SHP77 (cell line): ENCODE data around the gene MSLN.

ENCODE experiments used
- DNase-seq, 2 experiments: peaks; one replicate each; lab custom pipeline; 2025; lab: John Stamatoyannopoulos, UW

The MSLN gene

DNA sequence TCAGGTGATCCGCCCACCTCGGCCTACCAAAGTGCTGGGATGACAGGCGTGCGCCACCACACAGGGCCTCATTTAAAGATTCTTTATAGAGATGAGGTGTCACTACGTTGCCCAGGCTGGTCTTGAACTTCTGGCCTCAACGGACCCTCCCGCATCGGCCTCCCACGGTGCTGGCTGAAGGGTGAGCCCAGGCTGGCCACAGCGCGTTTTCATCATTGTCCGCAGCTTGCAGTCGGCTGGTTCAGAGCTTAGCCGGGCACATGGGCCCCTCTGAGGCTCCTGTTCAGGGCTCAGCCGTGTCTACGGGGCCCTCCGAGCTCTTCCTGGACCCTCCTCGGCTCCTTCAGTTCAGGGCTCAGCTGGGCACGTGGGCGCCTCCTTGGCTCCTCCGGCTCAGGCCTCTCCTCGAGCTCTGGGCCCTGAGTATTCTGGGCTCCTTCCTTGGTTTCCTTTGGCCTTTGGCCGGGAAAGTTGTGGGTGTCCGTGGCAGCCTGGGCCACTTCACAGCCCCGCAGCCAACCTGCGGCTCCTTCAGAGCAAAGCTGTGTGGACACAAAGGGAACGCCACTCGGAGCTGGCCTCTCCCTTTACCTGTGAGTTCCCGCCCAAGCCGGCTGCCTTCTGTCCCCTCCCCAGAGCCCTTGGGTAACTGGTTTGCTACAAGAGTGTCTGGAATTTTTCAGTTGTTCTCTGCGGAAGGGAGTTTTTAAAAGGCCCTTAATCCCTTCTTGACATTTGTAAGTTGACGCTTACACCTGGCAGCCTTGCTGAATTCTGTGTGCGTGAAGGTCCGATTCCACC lies 1.2 kb upstream of the MSLN start:
- DNase-seq = no peak

DNA sequence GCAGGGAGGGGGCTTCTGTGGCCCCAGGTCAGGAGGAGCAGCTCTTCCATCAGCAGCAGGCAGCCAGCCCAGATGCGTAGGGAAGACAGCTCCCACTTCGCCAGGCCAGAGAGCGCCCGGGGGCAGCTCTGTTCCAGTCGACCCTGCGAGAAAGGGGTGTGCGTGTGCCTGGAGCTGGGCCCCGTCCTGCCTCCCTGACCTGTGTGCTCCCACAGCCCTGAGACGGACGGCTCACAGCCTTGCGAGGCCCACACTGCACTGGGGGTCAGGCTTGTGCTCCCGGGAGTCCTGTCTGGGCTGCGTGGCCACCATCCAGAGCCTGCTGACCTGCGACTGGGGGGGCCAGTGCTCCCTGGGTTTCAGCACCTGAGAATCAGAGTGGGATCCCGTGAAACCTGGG lies 469 bp upstream of the MSLN start:
- DNase-seq = no peak

DNA sequence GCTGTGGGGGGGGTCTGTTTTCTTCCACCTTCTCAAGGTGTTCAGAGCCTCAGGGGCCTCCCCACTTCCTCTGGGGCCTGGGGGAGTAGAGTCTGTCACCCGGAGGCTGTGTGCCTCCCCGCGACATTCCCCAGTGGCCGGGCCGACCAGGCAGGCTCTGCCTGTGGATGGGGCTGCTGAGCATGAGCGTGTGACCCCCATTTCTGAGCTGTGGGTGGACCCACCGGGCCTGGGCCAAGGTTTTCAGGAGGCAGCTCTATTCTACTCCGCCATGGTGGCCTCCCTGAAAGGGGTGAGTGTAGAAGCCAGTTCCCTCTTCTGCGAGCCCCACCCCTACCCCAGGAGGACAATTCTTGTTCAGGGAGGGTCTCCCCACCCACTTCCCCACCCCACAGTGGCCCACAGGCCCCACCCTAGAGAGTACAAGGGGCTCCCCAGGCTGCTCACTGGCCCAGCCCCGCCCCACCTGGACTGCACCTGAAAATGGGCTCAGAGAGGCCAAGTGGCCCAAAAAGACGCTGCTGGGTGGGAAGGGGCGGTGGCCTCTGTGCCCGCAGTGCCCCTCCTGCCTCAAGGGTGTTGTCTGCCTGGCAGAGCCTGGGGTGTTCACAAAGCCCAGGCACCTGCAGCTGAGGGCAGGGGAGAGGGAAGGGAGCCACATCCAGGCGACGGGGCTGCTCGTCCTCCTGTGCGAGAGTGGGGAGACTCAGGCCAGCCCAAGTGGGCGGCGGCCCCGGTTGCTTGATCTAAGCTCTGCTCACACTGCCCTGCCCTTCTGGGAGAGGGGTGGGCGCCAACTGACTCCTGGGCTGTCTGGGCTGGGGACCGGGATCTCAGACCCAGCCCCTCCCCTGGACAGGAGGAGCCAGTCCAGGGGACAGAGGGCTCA lies 1.3 kb downstream of the MSLN start:
- no peak for DNase-seq

DNA sequence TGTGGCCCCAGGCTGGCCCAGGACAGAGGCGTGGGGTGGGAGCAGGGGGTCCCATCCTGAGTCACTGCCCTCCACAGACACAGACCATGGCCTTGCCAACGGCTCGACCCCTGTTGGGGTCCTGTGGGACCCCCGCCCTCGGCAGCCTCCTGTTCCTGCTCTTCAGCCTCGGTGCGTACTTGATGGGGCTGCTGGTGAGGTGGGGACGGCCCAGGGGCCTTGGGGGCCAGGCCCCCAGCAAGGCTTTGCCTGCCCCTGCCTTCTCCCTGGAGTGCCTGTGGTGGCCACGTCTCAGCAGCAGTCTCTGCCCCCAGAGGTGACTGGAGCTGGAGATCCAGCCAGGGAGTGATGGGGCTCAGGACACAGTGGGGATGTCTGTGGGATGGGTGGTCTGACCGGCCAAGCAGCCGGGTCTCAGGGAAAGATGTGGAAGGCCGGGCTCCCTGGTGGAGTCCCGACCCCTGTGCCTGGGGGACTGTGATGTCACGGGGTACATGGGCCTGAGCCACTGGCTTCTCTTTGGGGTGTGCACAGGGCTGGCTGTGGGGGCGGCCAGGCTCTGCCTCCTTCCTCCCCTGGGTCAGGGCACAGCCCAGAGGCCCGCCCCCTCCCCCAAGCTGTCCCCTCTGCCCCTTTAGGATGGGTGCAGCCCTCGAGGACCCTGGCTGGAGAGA lies 2.2 kb downstream of the MSLN start:
- DNase-seq = no peak

DNA sequence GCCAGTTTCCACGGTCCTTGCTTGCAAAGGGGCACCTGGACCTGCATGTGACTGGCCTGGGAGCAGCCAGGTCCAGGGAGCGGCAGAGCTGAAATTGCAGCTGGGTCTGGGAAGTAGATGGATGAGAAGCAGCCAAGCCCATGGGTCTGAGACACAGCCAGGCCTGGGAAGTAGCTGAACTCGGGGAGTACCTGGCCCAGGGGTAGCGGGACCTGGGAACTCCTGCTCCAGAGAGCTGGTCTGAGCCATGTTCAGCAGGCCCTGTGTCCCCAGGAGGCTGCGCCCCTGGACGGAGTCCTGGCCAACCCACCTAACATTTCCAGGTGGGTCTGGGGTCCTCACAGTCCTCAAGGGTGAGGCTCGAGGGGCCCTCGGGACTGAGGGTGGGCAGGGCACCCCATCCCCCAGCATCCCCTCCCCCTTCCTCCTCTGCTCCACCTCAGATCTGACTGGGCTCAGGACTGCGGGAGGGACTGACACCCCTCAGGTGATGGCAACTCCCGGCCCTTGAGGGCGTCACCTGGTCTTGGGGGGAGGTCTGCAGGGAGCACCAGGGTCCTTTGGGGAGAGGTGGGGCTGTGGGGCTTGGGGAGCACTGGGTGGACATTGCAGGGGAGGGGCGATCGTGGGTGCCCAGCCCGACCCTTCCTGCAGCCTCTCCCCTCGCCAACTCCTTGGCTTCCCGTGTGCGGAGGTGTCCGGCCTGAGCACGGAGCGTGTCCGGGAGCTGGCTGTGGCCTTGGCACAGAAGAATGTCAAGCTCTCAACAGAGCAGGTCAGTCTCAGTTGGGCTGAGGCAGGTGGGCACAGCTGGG lies 3.0 kb downstream of the MSLN start:
- DNase-seq = no peak

DNA sequence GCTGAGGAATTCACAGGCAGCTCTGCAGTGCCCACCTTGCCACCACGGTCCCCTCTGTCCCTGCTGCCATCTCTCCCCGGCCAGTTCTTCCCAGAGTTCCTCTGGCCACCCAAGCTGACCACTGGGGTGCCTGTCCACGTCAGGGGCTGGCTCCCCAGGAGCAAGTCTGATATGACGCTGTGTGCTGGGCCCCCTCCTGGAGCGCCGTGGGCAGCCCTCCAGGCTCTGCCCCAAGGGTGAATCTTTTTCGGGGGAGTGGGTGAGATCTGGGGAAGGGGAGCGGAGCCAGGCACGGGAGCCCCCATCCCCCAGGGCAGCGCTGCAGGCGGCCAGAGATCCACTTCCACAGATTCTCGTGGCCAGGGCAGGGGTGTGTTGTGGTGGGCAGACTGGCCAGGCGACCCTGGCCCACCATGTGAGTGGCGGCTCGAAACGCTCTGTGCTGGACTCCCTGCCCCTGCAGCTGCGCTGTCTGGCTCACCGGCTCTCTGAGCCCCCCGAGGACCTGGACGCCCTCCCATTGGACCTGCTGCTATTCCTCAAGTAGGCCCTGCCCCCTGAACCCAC lies 3.7 kb downstream of the MSLN start:
- no peak for DNase-seq

DNA sequence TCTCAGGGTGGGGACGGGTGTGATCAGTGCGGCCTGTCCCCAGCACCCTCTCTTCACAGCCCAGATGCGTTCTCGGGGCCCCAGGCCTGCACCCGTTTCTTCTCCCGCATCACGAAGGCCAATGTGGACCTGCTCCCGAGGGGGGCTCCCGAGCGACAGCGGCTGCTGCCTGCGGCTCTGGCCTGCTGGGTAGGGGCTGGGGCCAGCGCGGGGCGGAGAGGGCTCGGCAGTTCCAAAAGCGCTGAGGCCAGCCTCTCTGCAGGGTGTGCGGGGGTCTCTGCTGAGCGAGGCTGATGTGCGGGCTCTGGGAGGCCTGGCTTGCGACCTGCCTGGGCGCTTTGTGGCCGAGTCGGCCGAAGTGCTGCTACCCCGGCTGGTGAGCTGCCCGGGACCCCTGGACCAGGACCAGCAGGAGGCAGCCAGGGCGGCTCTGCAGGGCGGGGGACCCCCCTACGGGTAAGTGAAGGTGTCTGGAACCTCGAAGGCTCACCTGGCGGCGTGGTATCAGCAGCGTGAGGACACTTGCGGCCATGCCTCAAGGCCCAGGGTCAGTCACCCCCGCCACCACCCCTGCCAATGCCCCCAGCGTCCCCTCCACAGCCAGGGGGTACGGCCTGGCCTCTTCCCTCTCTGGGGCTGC lies 4.4 kb downstream of the MSLN start:
- no peak for DNase-seq

DNA sequence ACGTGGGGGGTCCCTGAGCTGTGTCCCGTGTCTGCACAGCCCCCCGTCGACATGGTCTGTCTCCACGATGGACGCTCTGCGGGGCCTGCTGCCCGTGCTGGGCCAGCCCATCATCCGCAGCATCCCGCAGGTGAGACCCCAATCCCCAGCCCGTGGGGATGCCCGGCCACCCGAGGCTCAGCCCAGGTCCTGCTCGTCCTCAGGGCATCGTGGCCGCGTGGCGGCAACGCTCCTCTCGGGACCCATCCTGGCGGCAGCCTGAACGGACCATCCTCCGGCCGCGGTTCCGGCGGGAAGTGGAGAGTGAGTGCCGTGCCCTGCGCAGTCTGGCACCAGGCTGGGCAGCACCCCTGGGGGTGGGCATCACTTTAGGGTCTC lies 4.9 kb downstream of the MSLN start:
- DNase-seq = no peak

DNA sequence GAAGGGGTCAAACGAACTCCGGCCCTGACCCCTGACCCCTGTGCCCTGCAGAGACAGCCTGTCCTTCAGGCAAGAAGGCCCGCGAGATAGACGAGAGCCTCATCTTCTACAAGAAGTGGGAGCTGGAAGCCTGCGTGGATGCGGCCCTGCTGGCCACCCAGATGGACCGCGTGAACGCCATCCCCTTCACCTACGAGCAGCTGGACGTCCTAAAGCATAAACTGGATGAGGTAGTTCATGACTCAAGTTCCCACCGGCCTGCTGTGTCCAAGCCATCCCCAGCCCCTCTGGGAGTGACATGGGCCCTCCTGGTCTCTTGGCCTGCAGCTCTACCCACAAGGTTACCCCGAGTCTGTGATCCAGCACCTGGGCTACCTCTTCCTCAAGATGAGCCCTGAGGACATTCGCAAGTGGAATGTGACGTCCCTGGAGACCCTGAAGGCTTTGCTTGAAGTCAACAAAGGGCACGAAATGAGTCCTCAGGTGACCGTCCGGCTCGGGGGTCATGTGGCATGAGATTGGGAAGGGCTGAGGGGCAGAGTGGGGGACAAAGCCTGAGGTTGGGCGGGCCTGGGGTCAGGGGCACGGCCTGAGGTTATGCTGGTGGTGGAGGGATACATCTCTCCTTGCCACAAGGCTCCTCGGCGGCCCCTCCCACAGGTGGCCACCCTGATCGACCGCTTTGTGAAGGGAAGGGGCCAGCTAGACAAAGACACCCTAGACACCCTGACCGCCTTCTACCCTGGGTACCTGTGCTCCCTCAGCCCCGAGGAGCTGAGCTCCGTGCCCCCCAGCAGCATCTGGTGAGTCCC lies 5.7 kb downstream of the MSLN start:
- no peak for DNase-seq

DNA sequence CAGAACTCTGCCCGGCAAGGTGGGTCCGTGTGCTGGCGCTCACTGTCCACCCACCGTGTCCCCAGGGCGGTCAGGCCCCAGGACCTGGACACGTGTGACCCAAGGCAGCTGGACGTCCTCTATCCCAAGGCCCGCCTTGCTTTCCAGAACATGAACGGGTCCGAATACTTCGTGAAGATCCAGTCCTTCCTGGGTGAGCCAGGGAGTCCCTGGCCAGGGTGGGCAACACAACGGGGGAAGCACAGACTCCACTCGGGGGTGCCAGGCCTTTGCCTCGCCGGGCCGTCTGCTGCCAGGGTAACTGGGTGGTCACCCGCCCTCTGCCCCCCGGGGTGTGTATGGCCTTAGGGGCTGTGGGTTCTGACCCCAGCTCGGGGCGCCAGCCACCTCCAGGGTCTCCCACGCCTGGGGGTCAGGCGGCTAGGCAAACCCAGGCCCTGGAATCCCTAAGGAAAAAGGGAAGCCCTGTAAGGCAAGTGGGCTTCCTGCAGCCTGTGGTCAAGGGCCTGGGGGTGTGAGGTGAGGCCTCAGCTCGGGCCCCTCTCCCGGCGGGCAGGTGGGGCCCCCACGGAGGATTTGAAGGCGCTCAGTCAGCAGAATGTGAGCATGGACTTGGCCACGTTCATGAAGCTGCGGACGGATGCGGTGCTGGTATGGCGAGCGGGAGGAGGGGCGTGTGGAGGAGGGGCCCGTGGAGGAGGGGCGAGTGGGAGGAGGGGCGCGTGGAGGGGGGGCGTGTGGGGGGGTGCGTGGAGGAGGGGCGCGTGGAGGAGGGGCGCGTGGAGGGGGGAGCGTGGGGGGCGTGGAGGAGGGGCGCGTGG lies 6.5 kb downstream of the MSLN start:
- no peak for DNase-seq

DNA sequence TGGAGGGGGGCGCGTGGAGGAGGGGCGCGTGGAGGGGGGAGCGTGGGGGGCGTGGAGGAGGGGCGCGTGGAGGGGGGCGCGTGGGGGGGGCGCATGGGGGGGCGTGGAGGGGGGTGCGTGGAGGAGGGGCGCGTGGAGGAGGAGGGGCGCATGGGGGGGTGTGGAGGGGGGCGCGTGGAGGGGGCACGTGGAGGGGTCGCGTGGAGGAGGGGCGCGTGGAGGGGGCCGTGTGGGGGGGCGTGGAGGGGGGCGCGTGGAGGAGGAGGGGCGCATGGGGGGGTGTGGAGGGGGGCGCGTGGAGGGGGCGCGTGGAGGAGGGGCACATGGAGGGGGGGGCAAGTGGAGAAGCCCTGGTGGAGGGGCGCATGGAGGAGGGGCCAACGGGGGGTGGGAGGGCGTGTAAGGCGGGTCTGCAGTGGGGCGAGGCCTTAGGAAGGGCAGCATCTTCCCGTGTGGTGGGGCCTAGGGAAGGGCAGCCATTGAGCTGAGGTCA lies 7.3 kb downstream of the MSLN start:
- DNase-seq = no peak

DNA sequence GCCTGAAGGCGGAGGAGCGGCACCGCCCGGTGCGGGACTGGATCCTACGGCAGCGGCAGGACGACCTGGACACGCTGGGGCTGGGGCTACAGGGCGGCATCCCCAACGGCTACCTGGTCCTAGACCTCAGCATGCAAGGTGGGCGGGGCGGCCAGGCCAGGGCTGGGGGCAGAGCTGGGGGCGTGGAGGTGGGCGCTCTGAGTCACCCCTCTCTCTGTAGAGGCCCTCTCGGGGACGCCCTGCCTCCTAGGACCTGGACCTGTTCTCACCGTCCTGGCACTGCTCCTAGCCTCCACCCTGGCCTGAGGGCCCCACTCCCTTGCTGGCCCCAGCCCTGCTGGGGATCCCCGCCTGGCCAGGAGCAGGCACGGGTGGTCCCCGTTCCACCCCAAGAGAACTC lies 7.9 kb downstream of the MSLN start:
- DNase-seq = no peak

DNA sequence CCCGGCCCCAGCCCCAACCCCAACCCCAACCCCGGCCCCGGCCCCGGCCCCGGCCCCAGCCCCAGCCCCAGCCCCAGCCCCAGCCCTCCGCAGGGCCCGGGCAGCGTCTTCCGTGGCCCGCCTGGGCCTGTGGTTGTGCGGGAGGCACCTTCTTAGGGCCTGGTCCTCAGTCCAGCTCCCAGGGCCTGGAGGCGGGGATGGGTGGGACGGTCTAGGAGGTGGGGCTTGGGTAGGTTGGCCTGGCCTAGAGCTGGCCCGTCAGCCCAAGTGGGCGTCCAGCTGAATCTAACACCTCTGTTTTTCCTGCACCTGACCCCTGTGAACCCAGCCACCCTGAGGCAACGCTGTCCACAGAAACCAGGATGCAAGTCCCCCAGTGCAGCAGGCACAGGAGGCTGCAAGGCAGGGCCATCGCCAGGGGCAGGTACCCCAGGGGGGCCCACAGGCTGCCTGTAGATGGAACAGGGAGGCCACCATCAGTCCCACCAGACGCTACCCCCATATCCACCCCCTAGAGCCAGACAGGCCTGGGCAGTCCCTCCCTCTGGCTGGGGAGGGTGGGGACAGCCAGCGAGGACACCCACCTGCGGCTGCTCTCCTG lies 8.8 kb downstream of the MSLN start:
- no peak for DNase-seq

DNA sequence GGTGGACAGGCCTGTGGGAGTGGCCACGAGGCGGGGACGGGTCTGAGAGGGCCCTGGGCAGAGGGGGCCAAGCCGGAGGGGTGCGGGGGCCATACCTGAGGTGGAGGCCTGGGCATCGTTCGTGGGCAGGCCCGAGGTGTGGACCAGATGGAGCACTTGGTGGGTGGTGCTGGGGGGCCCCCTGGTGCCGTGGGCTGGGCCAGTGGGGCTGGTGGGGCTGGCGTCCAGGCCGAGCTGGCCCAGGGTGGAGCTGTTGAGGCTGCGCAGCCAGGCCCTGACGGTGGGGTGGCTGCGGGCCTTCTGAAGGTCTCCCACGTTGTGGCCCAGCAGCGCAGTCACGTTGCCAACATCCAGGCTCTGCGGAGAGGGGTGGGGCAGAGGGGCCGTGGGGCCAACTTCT lies 9.4 kb downstream of the MSLN start:
- DNase-seq = no peak

DNA sequence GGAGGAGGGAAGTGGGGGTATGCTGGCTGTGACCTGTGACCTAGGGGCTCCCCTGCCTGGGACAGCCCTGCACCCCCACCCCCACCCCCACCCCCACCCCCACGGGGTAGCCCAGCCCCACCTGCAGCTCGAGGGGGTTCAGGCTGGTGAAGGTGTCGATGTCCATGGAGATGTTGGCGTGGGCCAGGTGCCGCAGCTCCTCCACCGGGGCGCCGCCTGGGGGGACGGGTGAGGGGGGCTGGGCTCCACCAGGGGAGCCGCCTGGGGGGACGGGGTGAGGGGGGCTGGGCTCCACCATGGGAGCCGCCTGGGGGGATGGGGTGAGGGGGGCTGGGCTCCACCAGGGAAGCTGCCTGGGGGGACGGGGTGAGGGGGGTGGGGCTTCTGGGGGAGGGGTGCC lies 9.9 kb downstream of the MSLN start:
- no peak for DNase-seq

DNA sequence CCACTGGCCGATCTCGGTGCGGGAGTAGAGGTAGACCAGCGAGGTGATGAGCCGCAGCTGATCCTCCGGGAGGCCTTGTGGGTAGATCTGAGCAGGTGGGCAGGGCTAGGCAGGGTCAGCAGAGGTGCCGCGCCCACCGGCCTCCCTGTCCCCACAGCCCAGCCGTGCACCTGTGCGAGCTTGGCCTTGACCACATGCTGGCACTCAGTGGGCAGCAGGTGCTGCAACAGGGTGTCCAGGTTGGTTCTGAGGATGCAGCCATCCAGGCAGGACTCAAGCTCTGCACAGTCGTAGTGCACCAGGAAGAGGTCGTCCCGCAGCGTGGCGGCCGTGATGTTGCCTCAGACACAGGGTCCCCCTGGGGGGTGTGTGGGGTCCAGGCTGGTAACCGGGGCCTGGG lies 12.4 kb downstream of the MSLN start:
- DNase-seq = no peak

DNA sequence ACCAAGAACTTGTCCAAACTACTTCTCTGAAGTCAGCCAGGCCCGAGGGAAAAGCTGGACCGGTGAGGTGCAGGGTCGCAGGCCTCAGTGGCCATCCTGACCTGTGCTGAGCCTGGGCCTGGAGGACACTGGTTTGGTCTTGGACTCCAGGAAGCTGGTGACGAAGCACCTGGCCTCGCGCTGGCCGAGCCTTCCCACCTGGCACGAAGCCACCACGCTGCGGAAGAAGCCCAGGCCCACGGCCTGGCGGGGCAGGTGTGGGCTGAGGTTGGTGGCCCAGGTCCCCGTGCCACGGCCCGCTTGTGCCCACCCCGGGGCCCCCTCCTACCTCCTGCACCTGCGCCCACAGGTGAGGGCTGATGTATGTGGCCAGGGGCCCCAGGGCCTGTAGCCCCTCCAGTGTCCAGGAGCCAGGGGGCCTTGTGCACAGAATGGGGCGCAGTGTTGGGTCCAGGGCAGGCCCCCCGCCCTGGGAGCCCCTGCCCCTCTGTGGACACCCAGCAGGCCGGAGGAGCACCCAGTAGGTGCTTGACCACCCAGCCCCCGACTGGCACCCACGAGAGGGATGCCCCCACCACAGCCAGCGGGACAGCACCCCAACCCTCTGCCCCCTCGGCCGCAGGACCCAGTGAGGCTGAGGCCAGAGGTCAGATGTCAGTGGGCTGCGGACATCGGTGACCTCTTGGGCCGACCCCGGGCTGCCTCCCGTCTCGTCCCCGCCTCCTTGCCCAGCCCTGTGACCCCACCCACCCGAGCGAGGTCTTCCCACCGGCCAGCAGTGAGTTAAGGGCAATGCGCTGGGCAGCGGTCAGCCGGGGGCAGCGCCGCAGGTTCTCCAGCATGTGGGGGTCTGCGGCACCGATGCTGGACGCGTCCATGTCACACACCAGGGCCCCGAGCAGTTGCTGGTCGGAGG lies 13.8 kb downstream of the MSLN start:
- no peak for DNase-seq
